Measurements from ENCODE around the gene ANKRD63. TPM values are rescaled to one million over a fixed set of nuclear protein-coding genes. Genes with fewer than 3 reads are reported as not detected.

ANKRD63 gene
- total RNA-seq, 1 experiment from 2014 or later, result 0.46 TPM

DNA sequence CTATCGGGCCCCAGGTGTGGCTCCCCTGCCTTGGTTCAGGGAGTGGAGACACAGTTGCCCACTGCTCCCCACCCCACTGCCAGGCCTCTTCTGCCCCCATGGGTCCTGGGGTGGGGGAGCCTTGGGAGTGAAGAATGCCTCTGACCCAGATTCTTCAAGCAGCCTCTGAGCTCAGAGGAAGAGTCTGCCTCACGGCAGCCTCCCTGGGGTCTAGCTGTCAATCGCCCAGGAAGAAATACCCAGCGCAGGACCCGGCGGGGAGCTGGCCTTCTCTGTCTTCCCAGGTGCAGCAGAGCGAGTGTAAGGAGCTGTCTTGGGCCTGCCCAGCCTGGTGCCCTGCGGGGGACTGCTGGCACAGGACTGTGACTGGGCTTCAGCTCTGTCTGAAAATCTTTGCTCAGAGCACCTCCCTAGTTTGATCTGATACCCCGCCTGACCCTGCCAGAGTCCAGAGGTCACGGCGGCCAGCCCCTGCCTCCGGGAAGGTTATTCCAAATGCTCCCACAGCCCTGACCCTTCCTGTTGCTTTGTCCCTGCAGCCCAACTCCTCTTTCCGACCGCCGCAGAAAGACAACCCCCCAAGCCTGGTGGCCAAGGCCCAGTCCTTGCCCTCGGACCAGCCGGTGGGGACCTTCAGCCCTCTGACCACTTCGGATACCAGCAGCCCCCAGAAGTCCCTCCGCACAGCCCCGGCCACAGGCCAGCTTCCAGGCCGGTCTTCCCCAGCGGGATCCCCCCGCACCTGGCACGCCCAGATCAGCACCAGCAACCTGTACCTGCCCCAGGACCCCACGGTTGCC, 11.0 kb downstream of the ANKRD63 start:
- DNase-seq, result no peak
- Histone ChIP-seq H3K14ac (ENCODE audit: insufficient read depth, low read length) (no peak overlapping the region), H3K79me2 (ENCODE audit: insufficient read depth, low read length) (no peaks in the 10 kb centered on the region), H3K23me2 (ENCODE audit: insufficient read length, low read depth, low read length, poor library complexity, severe bottlenecking) (no peaks in the 10 kb centered on the region), H2AFZ (ENCODE audit: low read length) (no peak overlapping the region), H2BK5ac (ENCODE audit: insufficient read length, low read length) (no peak overlapping the region), H3K27ac (ENCODE audit: insufficient read length, low read depth, low read length) (no peak overlapping the region), H3K4me2 (ENCODE audit: insufficient read depth, insufficient read length, low read length) (no peak overlapping the region), H3K9me3 (ENCODE audit: control insufficient read depth, low read depth, low read length) (no peaks in the 10 kb centered on the region), H3K27me3 (ENCODE audit: insufficient read depth, low read length) (no peaks in the 10 kb centered on the region), H3K56ac (ENCODE audit: insufficient read length, low read depth, low read length) (no peak overlapping the region), H2BK12ac (ENCODE audit: insufficient read length, low read depth, low read length) (no peak overlapping the region), H4K91ac (ENCODE audit: insufficient read length, low read depth, low read length) (no peak overlapping the region), H2AK5ac (ENCODE audit: insufficient read length, low read length) (no peak overlapping the region), H3T11ph (ENCODE audit: low read length) (no peak overlapping the region), H4K5ac (ENCODE audit: insufficient read length, low read depth, low read length) (no peak overlapping the region), H2BK15ac (ENCODE audit: low read depth, low read length) (no peak overlapping the region), H3K4me1 (ENCODE audit: insufficient read depth, low read length) (no peaks in the 10 kb centered on the region), H4K8ac (replicated peaks; ENCODE audit: insufficient read length, low read depth, low read length) (no peak overlapping the region), H3K79me1 (ENCODE audit: insufficient read depth, low read depth, low read length, poor library complexity, severe bottlenecking) (no peaks in the 10 kb centered on the region), H2BK120ac (ENCODE audit: low read depth, low read length, poor library complexity, severe bottlenecking) (no peak overlapping the region), H3K23ac (ENCODE audit: insufficient read length, low read depth, low read length) (no peak overlapping the region), H3K4ac (ENCODE audit: low read depth, low read length) (no peak overlapping the region), H4K20me1 (ENCODE audit: control insufficient read depth, insufficient read depth, insufficient read length) (no peaks in the 10 kb centered on the region), H3K18ac (ENCODE audit: insufficient read length, low read depth, low read length) (no peak overlapping the region), H3K9ac (ENCODE audit: extremely low read depth, insufficient read length, low read length) (no peak overlapping the region), H2BK20ac (ENCODE audit: low read depth, low read length, poor library complexity, severe bottlenecking) (no peak overlapping the region)
- H3K4me3 Mint-ChIP-seq, result no peak overlapping the region
- no CpG with 5 or more reads among the region's 25 CpGs for WGBS (ENCODE audit: extremely low coverage, insufficient read length, low lambda C conversion rate)
- TF ChIP-seq, protein P1, sequence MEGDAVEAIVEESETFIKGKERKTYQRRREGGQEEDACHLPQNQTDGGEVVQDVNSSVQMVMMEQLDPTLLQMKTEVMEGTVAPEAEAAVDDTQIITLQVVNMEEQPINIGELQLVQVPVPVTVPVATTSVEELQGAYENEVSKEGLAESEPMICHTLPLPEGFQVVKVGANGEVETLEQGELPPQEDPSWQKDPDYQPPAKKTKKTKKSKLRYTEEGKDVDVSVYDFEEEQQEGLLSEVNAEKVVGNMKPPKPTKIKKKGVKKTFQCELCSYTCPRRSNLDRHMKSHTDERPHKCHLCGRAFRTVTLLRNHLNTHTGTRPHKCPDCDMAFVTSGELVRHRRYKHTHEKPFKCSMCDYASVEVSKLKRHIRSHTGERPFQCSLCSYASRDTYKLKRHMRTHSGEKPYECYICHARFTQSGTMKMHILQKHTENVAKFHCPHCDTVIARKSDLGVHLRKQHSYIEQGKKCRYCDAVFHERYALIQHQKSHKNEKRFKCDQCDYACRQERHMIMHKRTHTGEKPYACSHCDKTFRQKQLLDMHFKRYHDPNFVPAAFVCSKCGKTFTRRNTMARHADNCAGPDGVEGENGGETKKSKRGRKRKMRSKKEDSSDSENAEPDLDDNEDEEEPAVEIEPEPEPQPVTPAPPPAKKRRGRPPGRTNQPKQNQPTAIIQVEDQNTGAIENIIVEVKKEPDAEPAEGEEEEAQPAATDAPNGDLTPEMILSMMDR (conservative IDR thresholded peaks at IDR 0.05), result no peak
- H3K4me1 Mint-ChIP-seq, result peaks cover 13 to 34% of the 10 kb centered on the region in 2 experiments
- peak overlapping the region in 1 of 3 experiments; percentile 28; a peak in 1 of 7 replicates for H3K27ac Mint-ChIP-seq
- H3K27me3 Mint-ChIP-seq (ENCODE audit: low read depth), result no peaks in the 10 kb centered on the region; the same call in 1 of the 2 replicates
- no peaks in the 10 kb centered on the region; a peak in 1 of 5 replicates for H3K9me3 Mint-ChIP-seq
- H3K36me3 Mint-ChIP-seq (ENCODE audit: insufficient read depth in 1 of 3, low read depth in 3 of 3), result peaks cover 0 to 11% (median 2%) of the 10 kb centered on the region in 3 experiments; a peak in 3 of 7 replicates
